RPMI7951 (cell line): ENCODE results near the gene CTAGE1. TPM values are rescaled to one million over a fixed set of nuclear protein-coding genes. Genes with fewer than 3 reads are reported as not detected.
A peak's percentile ranks its signal among the peaks of the same experiment; 100 is the strongest.
"Not testable (repeated sequence)": the region's sequence is repeated elsewhere in the genome, so short reads cannot be mapped to it uniquely, and the experiment has no call there.

Source experiments
- DNase-seq: peaks from one replicate; pipeline ENCODE4 v3.0.0-alpha.2; 2012; ENCODE audit warnings: low read depth
- total RNA-seq: library from RNA; depleted of rRNA; stranded (reverse); fragments of >200 nt; shearing (Covaris generic); gene quantifications from 2 replicates; pipeline ENCODE4 v1.2.3, GENCODE V29; 2014

Gene CTAGE1
- total RNA-seq, 1 experiment from 2014 or later, result 1.3 TPM

- DNase-seq, result peak; percentile 79
Measured at GRCh38 chr18:22434973-22435608, 17.4 kb upstream of the CTAGE1 start.

DNA sequence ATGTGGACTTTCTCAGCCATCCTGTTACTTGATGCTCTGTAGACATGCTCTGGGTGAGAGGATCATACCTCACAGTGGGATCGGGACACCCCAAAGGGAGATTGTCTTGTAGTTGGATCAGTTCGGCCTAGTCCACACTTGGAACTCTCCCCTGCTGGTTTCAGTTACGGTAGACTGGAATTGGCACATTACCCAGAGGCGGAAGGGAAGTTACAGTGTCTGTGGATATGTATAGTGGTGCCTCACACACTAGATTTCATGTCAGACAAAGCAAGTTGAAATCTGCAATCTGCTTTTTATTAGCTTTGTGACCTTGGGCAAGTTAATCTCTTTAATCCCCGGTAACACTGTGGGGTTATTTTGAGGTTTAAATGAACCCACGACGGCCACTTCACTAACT is 16.2 kb upstream of the CTAGE1 start:
- peak; percentile 90 for DNase-seq

DNA sequence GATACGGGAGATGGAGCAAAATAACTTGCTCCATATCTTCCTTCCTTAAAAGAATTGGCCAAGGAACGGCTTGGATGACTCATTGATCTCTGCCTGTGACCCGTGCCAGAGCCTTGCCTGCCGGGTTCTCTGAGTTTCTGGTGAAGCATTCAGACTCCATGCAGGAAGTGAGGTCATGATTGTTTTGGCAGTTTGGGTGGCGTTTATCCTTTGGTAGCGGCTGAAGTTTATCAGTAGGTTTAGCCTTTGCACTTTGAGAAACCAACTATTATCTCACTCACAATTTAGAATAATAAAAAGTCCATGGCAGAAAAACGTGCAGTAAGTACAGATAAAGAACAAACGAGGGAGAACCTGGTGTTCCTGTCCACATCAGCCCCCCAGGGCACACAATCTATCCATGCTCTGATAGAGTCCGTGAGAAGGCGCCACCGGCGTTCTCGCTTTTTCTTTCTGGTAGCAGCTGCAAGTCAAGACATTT is 15.0 kb upstream of the CTAGE1 start:
- peak; percentile 93 for DNase-seq

- no peak for DNase-seq
Measured at GRCh38 chr18:22429564-22429963, 11.8 kb upstream of the CTAGE1 start.

DNA sequence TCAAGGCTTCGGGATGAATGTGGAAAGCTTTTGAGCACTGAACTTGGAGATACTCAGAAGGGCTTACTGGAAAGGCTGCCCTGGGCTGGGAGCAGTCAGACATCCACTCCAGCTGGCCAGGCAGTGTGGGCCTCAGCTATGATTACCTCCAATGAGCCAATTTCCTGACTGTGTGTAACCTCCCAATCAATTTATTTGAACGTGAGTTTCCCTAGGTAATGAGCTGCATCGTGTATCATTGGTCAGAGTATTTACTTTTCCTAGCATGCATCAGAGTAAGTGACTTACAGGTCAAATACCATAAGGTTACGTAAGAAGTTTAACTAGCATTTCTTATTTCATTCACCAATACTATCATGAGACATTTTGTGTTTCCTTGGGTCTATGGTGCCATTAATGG is 11.0 kb upstream of the CTAGE1 start:
- DNase-seq, result no peak

GRCh38 chr18:22427822-22428549 is 10.3 kb upstream of the CTAGE1 start:
- DNase-seq, result peak; percentile 29

DNA sequence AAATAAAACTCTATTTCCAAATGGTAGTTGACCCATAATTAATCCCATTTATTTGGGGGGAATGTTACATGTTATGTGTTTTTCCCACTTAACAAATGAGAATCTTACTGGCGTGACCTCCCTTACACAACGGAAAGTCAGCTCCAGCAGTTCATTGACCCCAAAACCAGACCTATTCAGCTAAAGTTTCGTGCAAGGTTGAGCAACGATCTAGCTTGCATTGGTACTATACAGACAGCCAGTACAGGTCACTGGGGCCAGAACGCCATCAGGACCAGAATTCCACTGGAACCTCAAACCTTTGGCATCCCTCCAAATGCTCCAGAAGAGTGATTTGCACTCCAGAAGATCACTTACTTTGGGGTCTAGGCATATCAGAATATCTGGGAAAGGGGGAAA is 6.8 kb upstream of the CTAGE1 start:
- DNase-seq, result peak; percentile 67

- DNase-seq, result no peak
Measured at GRCh38 chr18:22423878-22424564, 6.3 kb upstream of the CTAGE1 start.

- peak; percentile 53 for DNase-seq
Measured at GRCh38 chr18:22422909-22423548, 5.3 kb upstream of the CTAGE1 start.

DNA sequence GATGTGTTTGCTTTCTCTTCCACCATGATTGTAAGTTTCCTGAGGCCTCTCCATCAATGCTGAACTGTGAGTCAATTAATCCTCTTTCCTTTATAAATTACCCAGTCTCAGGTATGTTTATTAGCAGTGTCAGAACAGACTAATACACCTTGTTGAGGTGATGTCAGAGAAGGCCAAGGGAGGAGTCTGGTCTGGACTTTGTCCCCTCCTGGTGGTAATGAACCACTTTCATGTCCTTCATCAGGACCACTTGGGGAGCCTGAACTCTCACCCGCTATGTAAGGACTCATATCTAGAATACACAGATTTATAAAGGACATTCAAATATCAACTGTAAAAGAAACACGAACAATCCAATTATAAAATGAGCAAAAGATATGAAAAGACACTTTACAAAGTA is 2.9 kb upstream of the CTAGE1 start:
- DNase-seq, result no peak

GRCh38 chr18:22412176-22412911 is 5.4 kb downstream of the CTAGE1 start:
- no peak for DNase-seq

GRCh38 chr18:22411446-22411845 is 6.3 kb downstream of the CTAGE1 start:
- DNase-seq, result no peak

- DNase-seq, result no peak
Measured at GRCh38 chr18:22410126-22410525, 7.6 kb downstream of the CTAGE1 start.

- DNase-seq, result no peak
Measured at GRCh38 chr18:22409445-22409844, 8.3 kb downstream of the CTAGE1 start.

DNA sequence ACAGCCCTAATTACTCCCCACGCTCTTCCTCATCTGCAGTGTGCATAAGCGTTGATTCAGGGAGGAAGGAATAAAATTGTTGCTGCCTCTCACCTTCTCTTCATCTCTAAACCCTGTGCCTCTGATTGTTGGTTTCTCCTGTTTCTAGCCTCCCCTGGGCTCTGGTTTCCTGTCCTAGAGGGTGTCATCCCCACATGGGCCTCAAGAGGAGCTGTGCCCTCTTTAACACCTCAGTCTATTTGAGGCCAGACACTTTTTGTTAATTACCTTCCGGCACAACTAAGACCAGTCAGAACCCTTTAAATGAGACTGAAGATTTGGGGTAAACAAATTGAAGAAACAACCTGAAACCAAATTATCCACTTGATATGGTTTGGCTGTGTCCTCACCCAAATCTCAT is 9.7 kb downstream of the CTAGE1 start:
- no peak for DNase-seq

GRCh38 chr18:22405142-22405541 is 12.6 kb downstream of the CTAGE1 start:
- DNase-seq, result no peak

- DNase-seq, result no peak
Measured at GRCh38 chr18:22403950-22404349, 13.8 kb downstream of the CTAGE1 start.

GRCh38 chr18:22399949-22400348 is 17.8 kb downstream of the CTAGE1 start:
- DNase-seq, result peak; percentile 19

DNA sequence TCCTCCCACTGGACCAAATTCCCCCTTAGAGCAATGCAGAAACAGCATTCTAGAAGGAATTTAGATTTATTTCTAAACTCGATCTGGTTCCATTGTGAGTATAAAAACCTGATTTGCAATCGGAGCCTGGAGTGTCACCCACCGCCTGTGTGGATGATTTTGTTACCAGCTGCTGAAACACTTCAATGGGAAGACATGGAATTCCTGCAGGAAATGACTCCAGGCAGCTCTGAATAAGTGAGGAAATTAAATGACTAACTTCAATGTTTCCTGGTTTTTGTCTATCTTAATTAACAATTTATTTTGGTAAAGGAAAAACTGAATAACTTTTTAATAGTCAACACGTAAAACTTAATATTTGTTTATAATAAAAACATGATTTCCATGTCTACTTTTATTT is 19.3 kb downstream of the CTAGE1 start:
- no peak for DNase-seq

GRCh38 chr18:22394428-22394827 is 23.3 kb downstream of the CTAGE1 start:
- no peak for DNase-seq

DNA sequence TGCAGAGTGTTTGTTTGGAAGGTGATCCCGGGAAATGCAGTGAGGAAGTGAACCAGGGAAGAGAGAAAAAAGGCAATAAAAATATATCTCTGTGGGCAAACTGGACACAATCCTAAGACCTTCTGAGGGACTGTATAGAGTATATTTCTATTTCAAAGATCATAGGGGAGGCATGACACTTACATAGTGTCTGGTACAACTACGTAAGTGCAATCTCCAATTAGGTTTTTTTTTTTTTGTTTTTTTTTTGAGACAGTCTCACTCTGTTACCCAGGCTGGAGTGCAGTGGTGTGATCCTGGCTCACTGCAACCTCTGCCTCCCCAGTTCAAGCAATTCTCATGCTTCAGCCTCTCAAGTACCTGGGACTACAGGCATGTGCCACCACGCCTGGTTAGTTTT is 24.6 kb downstream of the CTAGE1 start:
- not testable (repeated sequence) for DNase-seq
